ENCODE measurements around the gene ADAMTS17. TPM values are rescaled to one million over a fixed set of nuclear protein-coding genes. Genes with fewer than 3 reads are reported as not detected.

The ADAMTS17 gene
- polyA plus RNA-seq, 4 donors: 0.45 to 3.1 (median 1.2) TPM

GRCh38 chr15:100279849-100280248 is 61.9 kb downstream of the ADAMTS17 start:
- Histone ChIP-seq H3K27ac (ENCODE audit: low read depth in 1 of 3, low read length in 2 of 3) (no peak overlapping the region), H3K36me3 (ENCODE audit: control insufficient read depth in 3 of 3, insufficient read depth in 2 of 3, low read depth in 1 of 3, low read length in 3 of 3) (peaks cover 0 to 2% (median 0%) of the 10 kb centered on the region in 3 donors), H3K9me3 (ENCODE audit: control insufficient read depth in 2 of 2, insufficient read depth in 1 of 2, low read depth in 1 of 2, low read length in 1 of 2) (no peaks in the 10 kb centered on the region), H3K4me3 (ENCODE audit: low read depth in 1 of 3, low read length in 3 of 3) (no peak overlapping the region), H3K4me1 (ENCODE audit: control insufficient read depth in 3 of 3, insufficient read depth in 2 of 3, low read depth in 1 of 3, low read length in 2 of 3) (no peaks in the 10 kb centered on the region), H3K27me3 (ENCODE audit: control insufficient read depth in 3 of 3, insufficient read depth in 3 of 3, low read length in 3 of 3) (peaks cover 0 to 4% (median 0%) of the 10 kb centered on the region in 3 donors)
- 46 to 67% (median 59%) methylated on average over 2 of the region's 2 CpGs for WGBS, 3 donors
- FAIRE-seq (no peak), DNase-seq (no peak)

- no peak overlapping the region for H3K27ac ChIP-seq (ENCODE audit: low read depth in 1 of 3, low read length in 2 of 3)
- H3K36me3 ChIP-seq (ENCODE audit: control insufficient read depth in 3 of 3, insufficient read depth in 2 of 3, low read depth in 1 of 3, low read length in 3 of 3): peaks cover 0 to 3% (median 0%) of the 10 kb centered on the region in 3 donors
- DNase-seq (no peak), FAIRE-seq (no peak)
- H3K27me3 ChIP-seq (ENCODE audit: control insufficient read depth in 3 of 3, insufficient read depth in 3 of 3, low read length in 3 of 3): peaks cover 0 to 4% (median 0%) of the 10 kb centered on the region in 3 donors
- 93 to 96% (median 94%) methylated on average over 7 of the region's 7 CpGs for WGBS, 3 donors
- H3K9me3 ChIP-seq (ENCODE audit: control insufficient read depth in 2 of 2, insufficient read depth in 1 of 2, low read depth in 1 of 2, low read length in 1 of 2): no peaks in the 10 kb centered on the region
- H3K4me1 ChIP-seq (ENCODE audit: control insufficient read depth in 3 of 3, insufficient read depth in 2 of 3, low read depth in 1 of 3, low read length in 2 of 3): no peaks in the 10 kb centered on the region
- H3K4me3 ChIP-seq (ENCODE audit: low read depth in 1 of 3, low read length in 3 of 3): no peak overlapping the region
These were observed 62.3 kb downstream of the ADAMTS17 start for GRCh38 chr15:100279446-100279845.

GRCh38 chr15:100278596-100279380 is 63.0 kb downstream of the ADAMTS17 start:
- H3K27me3 ChIP-seq (ENCODE audit: control insufficient read depth in 3 of 3, insufficient read depth in 3 of 3, low read length in 3 of 3): peaks cover 0 to 4% (median 0%) of the 10 kb centered on the region in 3 donors
- DNase-seq: no peak
- H3K27ac ChIP-seq (ENCODE audit: low read depth in 1 of 3, low read length in 2 of 3): no peak overlapping the region
- no peaks in the 10 kb centered on the region for H3K9me3 ChIP-seq (ENCODE audit: control insufficient read depth in 2 of 2, insufficient read depth in 1 of 2, low read depth in 1 of 2, low read length in 1 of 2)
- H3K4me1 ChIP-seq (ENCODE audit: control insufficient read depth in 3 of 3, insufficient read depth in 2 of 3, low read depth in 1 of 3, low read length in 2 of 3): no peaks in the 10 kb centered on the region
- no peak overlapping the region for H3K4me3 ChIP-seq (ENCODE audit: low read depth in 1 of 3, low read length in 3 of 3)
- H3K36me3 ChIP-seq (ENCODE audit: control insufficient read depth in 3 of 3, insufficient read depth in 2 of 3, low read depth in 1 of 3, low read length in 3 of 3): peaks cover 0 to 3% (median 0%) of the 10 kb centered on the region in 3 donors
- no peak for FAIRE-seq
- WGBS, 3 donors: 80 to 91% (median 87%) methylated on average over 14 of the region's 14 CpGs

- WGBS, 3 donors: 26 to 55% (median 47%) methylated on average over 17 of the region's 17 CpGs
- Histone ChIP-seq H3K27me3 (ENCODE audit: control insufficient read depth in 3 of 3, insufficient read depth in 3 of 3, low read length in 3 of 3) (peaks cover 0 to 4% (median 0%) of the 10 kb centered on the region in 3 donors), H3K4me3 (ENCODE audit: low read depth in 1 of 3, low read length in 3 of 3) (no peak overlapping the region), H3K36me3 (ENCODE audit: control insufficient read depth in 3 of 3, insufficient read depth in 2 of 3, low read depth in 1 of 3, low read length in 3 of 3) (peaks cover 0 to 3% (median 0%) of the 10 kb centered on the region in 3 donors), H3K4me1 (ENCODE audit: control insufficient read depth in 3 of 3, insufficient read depth in 2 of 3, low read depth in 1 of 3, low read length in 2 of 3) (no peaks in the 10 kb centered on the region), H3K27ac (ENCODE audit: low read depth in 1 of 3, low read length in 2 of 3) (no peak overlapping the region), H3K9me3 (ENCODE audit: control insufficient read depth in 2 of 2, insufficient read depth in 1 of 2, low read depth in 1 of 2, low read length in 1 of 2) (no peaks in the 10 kb centered on the region)
- no peak for FAIRE-seq
- peak in 1 of 2 donors; percentile 10 for DNase-seq
These were observed 64.5 kb downstream of the ADAMTS17 start for GRCh38 chr15:100277087-100277855.

GRCh38 chr15:100276506-100276905 is 65.3 kb downstream of the ADAMTS17 start:
- no peak for FAIRE-seq
- H3K36me3 ChIP-seq (ENCODE audit: control insufficient read depth in 3 of 3, insufficient read depth in 2 of 3, low read depth in 1 of 3, low read length in 3 of 3): peaks cover 0 to 3% (median 0%) of the 10 kb centered on the region in 3 donors
- WGBS, 3 donors: 55 to 83% (median 77%) methylated on average over 8 of the region's 8 CpGs

GRCh38 chr15:100275641-100276040 is 66.1 kb downstream of the ADAMTS17 start:
- WGBS, 3 donors: 91 to 95% (median 95%) methylated on average over 6 of the region's 6 CpGs
- Histone ChIP-seq H3K27ac (ENCODE audit: low read depth in 1 of 3, low read length in 2 of 3) (no peak overlapping the region), H3K9me3 (ENCODE audit: control insufficient read depth in 2 of 2, insufficient read depth in 1 of 2, low read depth in 1 of 2, low read length in 1 of 2) (peaks cover 0 to 2% of the 10 kb centered on the region in 2 donors), H3K27me3 (ENCODE audit: control insufficient read depth in 3 of 3, insufficient read depth in 3 of 3, low read length in 3 of 3) (peaks cover 0 to 4% (median 0%) of the 10 kb centered on the region in 3 donors), H3K36me3 (ENCODE audit: control insufficient read depth in 3 of 3, insufficient read depth in 2 of 3, low read depth in 1 of 3, low read length in 3 of 3) (peaks cover 0 to 3% (median 0%) of the 10 kb centered on the region in 3 donors), H3K4me3 (ENCODE audit: low read depth in 1 of 3, low read length in 3 of 3) (no peak overlapping the region), H3K4me1 (ENCODE audit: control insufficient read depth in 3 of 3, insufficient read depth in 2 of 3, low read depth in 1 of 3, low read length in 2 of 3) (no peaks in the 10 kb centered on the region)
- FAIRE-seq: no peak
- no peak for DNase-seq

More at GRCh38 chr15:100276506-100276905, 65.3 kb downstream of the ADAMTS17 start:
- no peak overlapping the region for H3K4me3 ChIP-seq (ENCODE audit: low read depth in 1 of 3, low read length in 3 of 3)
- no peak overlapping the region for H3K27ac ChIP-seq (ENCODE audit: low read depth in 1 of 3, low read length in 2 of 3)
- DNase-seq: no peak
- no peaks in the 10 kb centered on the region for H3K4me1 ChIP-seq (ENCODE audit: control insufficient read depth in 3 of 3, insufficient read depth in 2 of 3, low read depth in 1 of 3, low read length in 2 of 3)
- H3K27me3 ChIP-seq (ENCODE audit: control insufficient read depth in 3 of 3, insufficient read depth in 3 of 3, low read length in 3 of 3): peaks cover 0 to 4% (median 0%) of the 10 kb centered on the region in 3 donors
- no peaks in the 10 kb centered on the region for H3K9me3 ChIP-seq (ENCODE audit: control insufficient read depth in 2 of 2, insufficient read depth in 1 of 2, low read depth in 1 of 2, low read length in 1 of 2)

- peaks cover 0 to 2% (median 0%) of the 10 kb centered on the region in 3 donors for H3K27me3 ChIP-seq (ENCODE audit: control insufficient read depth in 3 of 3, insufficient read depth in 3 of 3, low read length in 3 of 3)
- no peak for DNase-seq
- no peak overlapping the region for H3K27ac ChIP-seq (ENCODE audit: low read depth in 1 of 3, low read length in 2 of 3)
- H3K4me3 ChIP-seq (ENCODE audit: low read depth in 1 of 3, low read length in 3 of 3): no peak overlapping the region
- FAIRE-seq: no peak
- H3K36me3 ChIP-seq (ENCODE audit: control insufficient read depth in 3 of 3, insufficient read depth in 2 of 3, low read depth in 1 of 3, low read length in 3 of 3): peaks cover 0 to under 1% (median 0%) of the 10 kb centered on the region in 3 donors
- WGBS, 3 donors: 81 to 90% (median 90%) methylated on average over 3 of the region's 3 CpGs
- H3K9me3 ChIP-seq (ENCODE audit: control insufficient read depth in 2 of 2, insufficient read depth in 1 of 2, low read depth in 1 of 2, low read length in 1 of 2): peaks cover 0 to 2% of the 10 kb centered on the region in 2 donors
- no peaks in the 10 kb centered on the region for H3K4me1 ChIP-seq (ENCODE audit: control insufficient read depth in 3 of 3, insufficient read depth in 2 of 3, low read depth in 1 of 3, low read length in 2 of 3)
These were observed 71.9 kb downstream of the ADAMTS17 start for GRCh38 chr15:100269831-100270230.

GRCh38 chr15:100266166-100266565 is 75.6 kb downstream of the ADAMTS17 start:
- 70 to 76% (median 71%) methylated on average over 10 of the region's 10 CpGs for WGBS, 3 donors
- Histone ChIP-seq H3K27me3 (ENCODE audit: control insufficient read depth in 3 of 3, insufficient read depth in 3 of 3, low read length in 3 of 3) (peaks cover 0 to 2% (median 0%) of the 10 kb centered on the region in 3 donors), H3K27ac (ENCODE audit: low read depth in 1 of 3, low read length in 2 of 3) (no peak overlapping the region), H3K4me1 (ENCODE audit: control insufficient read depth in 3 of 3, insufficient read depth in 2 of 3, low read depth in 1 of 3, low read length in 2 of 3) (no peaks in the 10 kb centered on the region), H3K9me3 (ENCODE audit: control insufficient read depth in 2 of 2, insufficient read depth in 1 of 2, low read depth in 1 of 2, low read length in 1 of 2) (peaks cover 0 to 2% of the 10 kb centered on the region in 2 donors), H3K4me3 (ENCODE audit: low read depth in 1 of 3, low read length in 3 of 3) (no peak overlapping the region), H3K36me3 (ENCODE audit: control insufficient read depth in 3 of 3, insufficient read depth in 2 of 3, low read depth in 1 of 3, low read length in 3 of 3) (no peaks in the 10 kb centered on the region)
- FAIRE-seq (no peak), DNase-seq (no peak)
